DND-41 (cell line): ENCODE data around the gene CYP4B1.

ENCODE experiments used
- CTCF ChIP-seq: IDR thresholded peaks from 2 replicates; pipeline ENCODE4 v1.5.1; 2012; ENCODE audit warnings: borderline replicate concordance, low read length, moderate library complexity, mild to moderate bottlenecking; ENCODE audit not compliant: poor library complexity, severe bottlenecking; ENCODE audit errors: extremely low read depth
- EZH2 ChIP-seq: IDR thresholded peaks from 3 replicates; pipeline ENCODE4 v1.6.1; 2012; ENCODE audit warnings: borderline replicate concordance, low read depth, mild to moderate bottlenecking, moderate library complexity, low read length, inconsistent platforms; ENCODE audit not compliant: severe bottlenecking

GRCh38 chr1:46809071-46809470 lies 10.2 kb downstream of the CYP4B1 start:
- no peak for TF ChIP-seq EZH2
- no peak for TF ChIP-seq CTCF
